ENCODE measurements around the gene CSTF2T.
"Not testable (repeated sequence)": the region's sequence is repeated elsewhere in the genome, so short reads cannot be mapped to it uniquely, and the experiment has no call there.

DNA sequence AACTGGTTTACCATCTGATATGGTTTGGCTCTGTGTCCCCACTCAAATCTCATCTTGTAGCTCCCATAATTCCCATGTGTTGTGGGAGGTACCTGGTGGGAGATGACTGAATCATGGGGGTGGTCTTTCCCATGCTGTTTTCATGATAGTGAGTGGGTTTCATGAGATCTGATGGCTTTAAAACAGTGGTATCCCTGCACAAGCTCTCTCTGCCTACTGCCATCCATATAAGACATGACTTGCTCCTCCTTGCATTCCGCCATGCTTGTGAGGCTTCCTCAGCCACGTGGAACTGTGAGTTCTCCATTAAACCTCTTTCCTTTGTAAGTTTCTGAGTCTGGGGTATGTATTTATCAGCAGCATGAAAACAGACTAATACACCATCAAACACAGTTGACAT is 10.6 kb downstream of the CSTF2T start:
- TF ChIP-seq, protein P1, sequence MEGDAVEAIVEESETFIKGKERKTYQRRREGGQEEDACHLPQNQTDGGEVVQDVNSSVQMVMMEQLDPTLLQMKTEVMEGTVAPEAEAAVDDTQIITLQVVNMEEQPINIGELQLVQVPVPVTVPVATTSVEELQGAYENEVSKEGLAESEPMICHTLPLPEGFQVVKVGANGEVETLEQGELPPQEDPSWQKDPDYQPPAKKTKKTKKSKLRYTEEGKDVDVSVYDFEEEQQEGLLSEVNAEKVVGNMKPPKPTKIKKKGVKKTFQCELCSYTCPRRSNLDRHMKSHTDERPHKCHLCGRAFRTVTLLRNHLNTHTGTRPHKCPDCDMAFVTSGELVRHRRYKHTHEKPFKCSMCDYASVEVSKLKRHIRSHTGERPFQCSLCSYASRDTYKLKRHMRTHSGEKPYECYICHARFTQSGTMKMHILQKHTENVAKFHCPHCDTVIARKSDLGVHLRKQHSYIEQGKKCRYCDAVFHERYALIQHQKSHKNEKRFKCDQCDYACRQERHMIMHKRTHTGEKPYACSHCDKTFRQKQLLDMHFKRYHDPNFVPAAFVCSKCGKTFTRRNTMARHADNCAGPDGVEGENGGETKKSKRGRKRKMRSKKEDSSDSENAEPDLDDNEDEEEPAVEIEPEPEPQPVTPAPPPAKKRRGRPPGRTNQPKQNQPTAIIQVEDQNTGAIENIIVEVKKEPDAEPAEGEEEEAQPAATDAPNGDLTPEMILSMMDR (IDR thresholded peaks at IDR 0.05; ENCODE audit: low read depth, low read length, poor library complexity, severe bottlenecking) = not testable (repeated sequence)
- not testable (repeated sequence) for TF ChIP-seq EZH2phosphoT487 (IDR thresholded peaks at IDR 0.05; ENCODE audit: borderline replicate concordance, low read length)

Measured in DOHH2 (cell line).